Cardiac fibroblast (primary cell): ENCODE measurements around the gene SPATC1L.
"Not testable (repeated sequence)": the region's sequence is repeated elsewhere in the genome, so short reads cannot be mapped to it uniquely, and the experiment has no call there.

Experiments used
- DNase-seq, 2 donors: peaks; one replicate each; pipeline versions ENCODE4 v3.0.0 to v3.0.0-alpha.2; 2010; ENCODE audit warnings: low read depth in 2 of 2
- H3K4me3 ChIP-seq, 2 donors: replicated peaks in 1 of 2; 1 replicate in 1 of 2; 2 replicates in 1 of 2; pipeline ENCODE4 v1.5.1; 2011; ENCODE audit warnings: low read depth in 2 of 2, low read length in 2 of 2, mild to moderate bottlenecking in 2 of 2, moderate library complexity in 1 of 2
- TF ChIP-seq, protein P1 (sequence below): IDR thresholded peaks from one replicate; pipeline ENCODE4 v1.5.1; 2011; ENCODE audit warnings: low read depth, mild to moderate bottlenecking, low read length, inconsistent platforms

SPATC1L gene

DNA sequence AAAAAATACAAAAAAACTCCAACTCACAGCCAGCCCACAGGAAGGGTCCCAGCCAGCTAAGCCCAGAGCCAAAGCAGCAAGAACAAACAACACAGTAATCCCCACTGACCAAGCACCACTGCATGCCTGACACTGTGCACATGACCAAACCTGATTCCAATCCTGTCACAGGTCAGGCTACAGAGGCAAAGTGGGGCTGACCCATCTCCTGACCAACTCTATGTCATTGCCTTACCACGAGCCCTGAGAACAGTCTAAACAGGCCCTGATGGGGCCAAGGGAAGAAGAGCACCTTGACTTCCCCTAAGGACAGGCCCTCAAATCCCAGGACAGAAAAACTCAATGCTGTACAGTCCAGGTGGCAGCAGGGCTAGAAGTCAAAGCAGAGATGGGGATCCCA, 41.9 kb upstream of the SPATC1L start:
- H3K4me3 ChIP-seq: peak overlapping the region; percentile 25 to 76
- TF ChIP-seq, protein P1, sequence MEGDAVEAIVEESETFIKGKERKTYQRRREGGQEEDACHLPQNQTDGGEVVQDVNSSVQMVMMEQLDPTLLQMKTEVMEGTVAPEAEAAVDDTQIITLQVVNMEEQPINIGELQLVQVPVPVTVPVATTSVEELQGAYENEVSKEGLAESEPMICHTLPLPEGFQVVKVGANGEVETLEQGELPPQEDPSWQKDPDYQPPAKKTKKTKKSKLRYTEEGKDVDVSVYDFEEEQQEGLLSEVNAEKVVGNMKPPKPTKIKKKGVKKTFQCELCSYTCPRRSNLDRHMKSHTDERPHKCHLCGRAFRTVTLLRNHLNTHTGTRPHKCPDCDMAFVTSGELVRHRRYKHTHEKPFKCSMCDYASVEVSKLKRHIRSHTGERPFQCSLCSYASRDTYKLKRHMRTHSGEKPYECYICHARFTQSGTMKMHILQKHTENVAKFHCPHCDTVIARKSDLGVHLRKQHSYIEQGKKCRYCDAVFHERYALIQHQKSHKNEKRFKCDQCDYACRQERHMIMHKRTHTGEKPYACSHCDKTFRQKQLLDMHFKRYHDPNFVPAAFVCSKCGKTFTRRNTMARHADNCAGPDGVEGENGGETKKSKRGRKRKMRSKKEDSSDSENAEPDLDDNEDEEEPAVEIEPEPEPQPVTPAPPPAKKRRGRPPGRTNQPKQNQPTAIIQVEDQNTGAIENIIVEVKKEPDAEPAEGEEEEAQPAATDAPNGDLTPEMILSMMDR: no peak
- DNase-seq: peak; percentile 19 to 34

DNA sequence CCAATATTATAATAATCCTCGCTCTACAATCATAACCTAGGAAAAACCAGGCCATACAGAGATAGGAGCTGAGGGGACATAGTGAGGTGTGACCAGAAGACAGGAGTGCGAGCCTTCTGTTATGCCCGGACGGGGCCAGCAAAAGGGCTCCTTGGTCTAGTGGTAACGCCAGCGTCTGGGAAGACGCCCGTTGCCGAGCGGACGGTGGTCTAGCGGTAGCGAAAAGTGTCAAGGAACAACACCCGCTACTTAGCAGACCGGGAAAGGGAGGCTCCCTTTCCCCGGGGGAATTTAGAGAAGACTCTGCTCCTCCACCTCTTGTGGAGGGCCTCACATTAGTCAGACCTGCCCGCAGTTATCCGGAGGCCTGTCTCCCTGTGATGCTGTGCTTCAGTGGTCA, 39.4 kb upstream of the SPATC1L start:
- DNase-seq, H3K4me3 ChIP-seq: not testable (repeated sequence)

DNA sequence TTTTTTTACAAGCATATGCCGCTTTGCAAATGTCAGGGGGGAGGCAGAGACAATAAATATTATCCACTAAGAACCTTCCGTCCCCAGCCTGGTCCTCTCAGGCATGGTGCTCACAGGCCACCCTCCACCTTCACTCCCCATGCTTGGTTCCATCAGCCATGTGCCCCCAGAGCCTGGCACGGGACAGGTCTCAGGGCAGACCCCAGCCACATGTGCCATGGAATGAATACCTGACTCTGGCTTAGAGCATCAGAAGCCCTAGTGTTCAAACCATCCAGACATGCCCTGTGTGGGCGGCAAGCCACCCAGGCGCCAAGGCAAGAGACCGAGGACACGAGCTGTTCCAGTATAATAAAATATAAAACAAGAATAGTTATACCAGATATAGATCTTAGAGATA, 39.0 kb upstream of the SPATC1L start:
- TF ChIP-seq, protein P1: no peak
- no peak for DNase-seq
- no peak overlapping the region for H3K4me3 ChIP-seq

DNA sequence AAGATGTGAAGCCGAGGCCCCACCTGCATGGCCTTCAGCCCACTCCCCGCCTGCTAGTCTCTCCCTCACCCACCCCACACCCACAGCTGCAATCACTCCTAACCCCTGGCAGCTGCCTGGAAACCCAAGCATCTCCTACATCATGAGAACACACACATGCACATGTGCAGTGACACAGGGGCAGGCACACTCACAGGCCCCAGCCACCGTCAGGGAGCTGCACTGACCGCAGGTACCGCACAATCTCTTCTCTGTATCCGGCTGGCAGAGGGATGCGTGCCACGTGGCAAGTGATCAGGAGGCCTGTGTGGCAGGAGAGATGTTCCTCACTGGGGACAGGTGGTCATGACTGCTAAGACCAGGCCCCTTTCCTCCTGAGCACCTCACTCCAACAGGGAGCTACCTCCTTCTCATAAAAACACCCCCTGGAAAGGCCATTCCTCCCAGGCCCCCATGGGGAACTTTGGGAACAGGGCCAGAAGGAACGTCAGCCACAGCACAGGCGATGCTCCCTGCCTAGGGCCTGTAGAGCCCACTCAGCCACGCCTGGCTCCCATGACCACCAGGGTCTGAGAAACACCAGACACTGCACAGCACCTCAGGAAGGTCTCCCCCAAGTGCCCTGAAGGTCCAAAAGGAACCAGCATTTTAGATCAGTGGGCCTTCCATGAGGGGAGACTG, 38.3 kb upstream of the SPATC1L start:
- DNase-seq: no peak
- TF ChIP-seq, protein P1: no peak

DNA sequence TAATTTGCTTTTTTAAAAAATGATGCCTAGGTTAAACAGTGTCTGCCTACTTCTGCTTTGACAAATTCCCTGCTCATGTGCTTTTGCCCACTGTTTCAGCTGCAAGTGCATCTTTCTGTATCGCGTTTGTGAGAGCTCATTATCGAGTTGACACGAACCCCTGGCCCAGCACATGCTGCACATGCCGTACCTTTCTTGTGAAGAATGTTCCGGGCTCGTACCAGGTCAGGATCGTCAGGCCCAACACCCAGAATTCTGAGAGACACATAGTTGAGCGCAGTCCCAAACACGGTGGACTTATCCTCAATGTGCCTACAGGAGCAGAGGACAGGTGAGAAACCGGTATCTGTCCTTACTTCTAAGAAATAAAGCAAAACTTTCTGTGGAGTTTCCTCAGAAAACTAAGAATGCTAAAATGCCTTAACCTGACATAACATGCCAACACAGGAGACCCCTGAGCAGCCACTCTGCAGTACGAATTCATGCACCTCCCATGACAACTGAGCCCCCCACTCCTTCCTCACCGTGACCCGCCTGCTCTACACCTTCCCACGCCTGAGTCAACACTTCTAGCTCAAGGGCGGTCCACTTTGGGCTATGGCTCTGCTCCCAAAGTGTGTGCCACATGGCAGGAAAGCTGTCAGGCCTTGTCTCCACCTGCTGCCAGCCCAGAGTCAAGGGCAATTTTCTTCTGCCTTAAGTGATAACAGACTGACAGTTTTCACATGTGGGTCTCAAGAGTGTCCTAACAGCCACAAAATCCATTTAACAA, 37.6 kb upstream of the SPATC1L start:
- TF ChIP-seq, protein P1: no peak
- no peak overlapping the region for H3K4me3 ChIP-seq
- DNase-seq: no peak

More for the DNA sequence above, 38.3 kb upstream of the SPATC1L start:
- no peak overlapping the region for H3K4me3 ChIP-seq

DNA sequence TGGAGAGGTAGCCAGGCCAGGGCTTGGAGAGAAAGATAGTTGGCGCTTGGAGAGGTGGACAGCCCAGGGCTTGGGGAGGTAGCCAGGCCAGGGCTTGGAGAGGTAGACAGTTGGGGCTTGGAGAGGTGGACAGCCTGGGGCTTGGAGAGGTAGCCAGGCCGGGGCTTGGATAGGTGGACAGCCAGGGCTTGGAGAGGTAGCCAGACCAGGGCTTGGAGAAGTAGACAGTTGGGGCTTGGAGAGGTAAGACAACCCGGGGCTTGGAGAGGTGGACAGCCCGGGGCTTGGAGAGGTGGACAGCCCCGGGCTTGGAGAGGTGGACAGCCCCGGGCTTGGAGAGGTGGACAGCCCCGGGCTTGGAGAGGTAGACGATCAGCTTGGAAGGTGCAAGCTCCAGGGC, 36.6 kb upstream of the SPATC1L start:
- TF ChIP-seq, protein P1: no peak
- no peak for DNase-seq
- no peak overlapping the region for H3K4me3 ChIP-seq

DNA sequence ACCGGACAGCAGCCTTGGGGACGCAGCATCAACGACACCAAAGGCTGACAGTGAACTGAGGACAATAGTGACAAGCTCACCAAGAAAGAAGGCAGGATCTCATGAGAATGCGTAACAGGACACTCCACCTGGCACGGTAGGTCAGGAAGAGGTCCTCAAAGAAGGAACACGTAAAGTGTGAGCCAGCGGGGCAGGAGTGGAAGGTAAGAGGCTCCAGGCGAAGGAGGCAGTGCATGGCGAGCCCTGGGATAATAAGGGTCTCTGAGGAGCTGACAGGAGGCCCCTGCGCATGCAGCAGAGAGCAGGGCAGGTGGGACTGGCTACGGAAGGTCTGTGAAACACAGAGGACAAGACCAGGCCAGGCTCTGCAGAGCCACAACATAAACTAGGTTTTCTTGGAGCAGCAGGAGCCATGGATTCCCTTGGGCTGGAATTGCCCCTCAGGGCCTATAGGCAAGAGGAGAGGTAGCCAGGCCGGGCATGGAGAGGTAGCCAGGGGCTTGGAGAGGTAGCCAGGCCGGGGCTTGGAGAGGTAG, 36.1 kb upstream of the SPATC1L start:
- TF ChIP-seq, protein P1: no peak
- H3K4me3 ChIP-seq: no peak overlapping the region
- no peak for DNase-seq
